Astrocyte of the spinal cord (primary cell): Measurements from ENCODE around the gene AREG.

Experiments
- DNase-seq: peaks from one replicate; pipeline ENCODE4 v3.0.0; 2011; ENCODE audit warnings: low read depth, low spot score
- H3K4me3 ChIP-seq: 2 replicates; pipeline ENCODE4 v1.5.1; 2011; ENCODE audit warnings: low read depth, mild to moderate bottlenecking, low read length, moderate library complexity
- in situ Hi-C: cut with HindIII; loops from 2 replicates; pipeline ENCODE4 v1.10.0; 2017; ENCODE audit warnings: low sequenced_read_pairs
- TF ChIP-seq, protein P1 (sequence below): IDR thresholded peaks from 2 replicates; pipeline ENCODE4 v1.5.1; 2012; ENCODE audit warnings: low read depth, mild to moderate bottlenecking, low read length, inconsistent platforms

The AREG gene

GRCh38 chr4:74447636-74448233 is 2.8 kb downstream of the AREG start:
- H3K4me3 ChIP-seq, result no peak overlapping the region
- in situ Hi-C loops, result no loop called here
- no peak for DNase-seq
- TF ChIP-seq, protein P1, sequence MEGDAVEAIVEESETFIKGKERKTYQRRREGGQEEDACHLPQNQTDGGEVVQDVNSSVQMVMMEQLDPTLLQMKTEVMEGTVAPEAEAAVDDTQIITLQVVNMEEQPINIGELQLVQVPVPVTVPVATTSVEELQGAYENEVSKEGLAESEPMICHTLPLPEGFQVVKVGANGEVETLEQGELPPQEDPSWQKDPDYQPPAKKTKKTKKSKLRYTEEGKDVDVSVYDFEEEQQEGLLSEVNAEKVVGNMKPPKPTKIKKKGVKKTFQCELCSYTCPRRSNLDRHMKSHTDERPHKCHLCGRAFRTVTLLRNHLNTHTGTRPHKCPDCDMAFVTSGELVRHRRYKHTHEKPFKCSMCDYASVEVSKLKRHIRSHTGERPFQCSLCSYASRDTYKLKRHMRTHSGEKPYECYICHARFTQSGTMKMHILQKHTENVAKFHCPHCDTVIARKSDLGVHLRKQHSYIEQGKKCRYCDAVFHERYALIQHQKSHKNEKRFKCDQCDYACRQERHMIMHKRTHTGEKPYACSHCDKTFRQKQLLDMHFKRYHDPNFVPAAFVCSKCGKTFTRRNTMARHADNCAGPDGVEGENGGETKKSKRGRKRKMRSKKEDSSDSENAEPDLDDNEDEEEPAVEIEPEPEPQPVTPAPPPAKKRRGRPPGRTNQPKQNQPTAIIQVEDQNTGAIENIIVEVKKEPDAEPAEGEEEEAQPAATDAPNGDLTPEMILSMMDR, result no peak

- TF ChIP-seq, protein P1, result no peak
- DNase-seq, result peak; percentile 48
- no peak overlapping the region for H3K4me3 ChIP-seq
- in situ Hi-C loops, result no loop called here
Observed at GRCh38 chr4:74449571-74450297, 4.8 kb downstream of the AREG start.

DNA sequence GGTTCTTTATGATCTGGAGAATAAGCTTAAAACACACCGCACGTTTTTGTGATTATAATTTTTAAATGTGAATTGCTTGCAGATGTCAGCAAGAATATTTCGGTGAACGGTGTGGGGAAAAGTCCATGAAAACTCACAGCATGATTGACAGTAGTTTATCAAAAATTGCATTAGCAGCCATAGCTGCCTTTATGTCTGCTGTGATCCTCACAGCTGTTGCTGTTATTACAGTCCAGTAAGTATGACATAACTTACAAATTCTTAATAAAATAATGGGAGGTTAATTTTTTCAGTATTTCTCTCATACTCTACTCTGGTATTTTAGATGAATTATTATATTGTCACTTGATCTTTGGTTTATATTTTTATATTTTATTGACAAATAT is 5.4 kb downstream of the AREG start:
- no peak for DNase-seq
- in situ Hi-C loops, result no loop called here
- no peak overlapping the region for H3K4me3 ChIP-seq
- TF ChIP-seq, protein P1, result no peak

- DNase-seq, result peak; percentile 54
- in situ Hi-C loops, result no loop called here
- TF ChIP-seq, protein P1, result no peak
- no peak overlapping the region for H3K4me3 ChIP-seq
Observed at GRCh38 chr4:74451214-74451661, 6.3 kb downstream of the AREG start.

- in situ Hi-C loops, result no loop called here
- H3K4me3 ChIP-seq, result no peak overlapping the region
- TF ChIP-seq, protein P1, result no peak
- no peak for DNase-seq
Observed at GRCh38 chr4:74453037-74453635, 8.2 kb downstream of the AREG start.

GRCh38 chr4:74453829-74454742 is 9.2 kb downstream of the AREG start:
- DNase-seq, result no peak
- in situ Hi-C loops, result no loop called here
- TF ChIP-seq, protein P1, result no peak
- H3K4me3 ChIP-seq, result no peak overlapping the region
